Measurements from ENCODE around the gene BCCIP. TPM values are rescaled to one million over a fixed set of nuclear protein-coding genes. Genes with fewer than 3 reads are reported as not detected.

The BCCIP gene
- polyA plus RNA-seq, 1 donor (not counting 4 experiments of a cell fraction or from before 2014, with no cell fraction given) = 102 TPM

DNA sequence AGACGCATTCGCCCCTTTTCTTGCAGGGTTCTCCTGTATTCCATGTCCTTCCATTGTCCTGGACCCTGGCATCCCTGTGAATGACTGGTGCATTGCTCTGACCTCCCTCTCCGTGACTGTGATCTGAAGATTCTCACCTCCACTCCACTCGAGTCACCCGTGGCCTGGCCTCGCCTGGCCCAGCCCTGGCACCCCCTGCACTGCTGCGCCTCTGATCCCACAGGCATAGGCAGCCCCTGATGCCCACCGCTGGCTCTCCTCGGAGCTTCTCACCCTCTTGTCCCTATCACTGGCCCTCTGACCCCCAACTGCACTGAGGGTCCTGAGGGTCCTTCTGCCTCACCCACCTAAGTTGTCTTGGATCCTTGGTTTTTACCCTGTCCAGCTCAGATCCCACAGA lies 45.5 kb upstream of the BCCIP start:
- no peak overlapping the region for H3K4me3 ChIP-seq (ENCODE audit: control insufficient read depth in 2 of 3, extremely low read depth in 1 of 3, insufficient read depth in 2 of 3, low read depth in 1 of 3, low read length in 3 of 3)
- H3K36me3 ChIP-seq (ENCODE audit: control insufficient read depth in 2 of 2, extremely low read depth in 1 of 2, insufficient read depth in 2 of 2, low read length in 2 of 2) = no peaks in the 10 kb centered on the region
- dilution Hi-C loops (cut with MboI; ENCODE audit: extremely low pct_ligation_motif_present, low sequenced_read_pairs) = no loop called here
- no peak for FAIRE-seq
- no peaks in the 10 kb centered on the region for H3K79me2 ChIP-seq (ENCODE audit: control insufficient read depth, insufficient read depth, low read length)
- no peaks in the 10 kb centered on the region for H3K27me3 ChIP-seq (ENCODE audit: control insufficient read depth, extremely low read depth, insufficient read depth, low read length)
- H3K4me2 ChIP-seq (ENCODE audit: control insufficient read depth, extremely low read depth, insufficient read depth, low read depth, low read length) = no peak overlapping the region
- H3K4me1 ChIP-seq (ENCODE audit: control insufficient read depth, extremely low read depth, insufficient read depth, low read length) = no peaks in the 10 kb centered on the region
- no peak for TF ChIP-seq EZH2 (IDR thresholded peaks at IDR 0.05; ENCODE audit: low read length)
- TF ChIP-seq, protein P1, sequence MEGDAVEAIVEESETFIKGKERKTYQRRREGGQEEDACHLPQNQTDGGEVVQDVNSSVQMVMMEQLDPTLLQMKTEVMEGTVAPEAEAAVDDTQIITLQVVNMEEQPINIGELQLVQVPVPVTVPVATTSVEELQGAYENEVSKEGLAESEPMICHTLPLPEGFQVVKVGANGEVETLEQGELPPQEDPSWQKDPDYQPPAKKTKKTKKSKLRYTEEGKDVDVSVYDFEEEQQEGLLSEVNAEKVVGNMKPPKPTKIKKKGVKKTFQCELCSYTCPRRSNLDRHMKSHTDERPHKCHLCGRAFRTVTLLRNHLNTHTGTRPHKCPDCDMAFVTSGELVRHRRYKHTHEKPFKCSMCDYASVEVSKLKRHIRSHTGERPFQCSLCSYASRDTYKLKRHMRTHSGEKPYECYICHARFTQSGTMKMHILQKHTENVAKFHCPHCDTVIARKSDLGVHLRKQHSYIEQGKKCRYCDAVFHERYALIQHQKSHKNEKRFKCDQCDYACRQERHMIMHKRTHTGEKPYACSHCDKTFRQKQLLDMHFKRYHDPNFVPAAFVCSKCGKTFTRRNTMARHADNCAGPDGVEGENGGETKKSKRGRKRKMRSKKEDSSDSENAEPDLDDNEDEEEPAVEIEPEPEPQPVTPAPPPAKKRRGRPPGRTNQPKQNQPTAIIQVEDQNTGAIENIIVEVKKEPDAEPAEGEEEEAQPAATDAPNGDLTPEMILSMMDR (optimal IDR thresholded peaks at IDR 0.05 in 1 of 3, IDR thresholded peaks at IDR 0.05 in 1 of 3, conservative IDR thresholded peaks at IDR 0.05 in 1 of 3; ENCODE audit: extremely low read depth in 1 of 3, insufficient read depth in 2 of 3, low read length in 3 of 3) = no peak
- no peak for DNase-seq (ENCODE audit: low read depth, low spot score)
- H3K27ac ChIP-seq (ENCODE audit: control insufficient read depth, insufficient read depth, low read length) = no peak overlapping the region
- H4K20me1 ChIP-seq (ENCODE audit: control insufficient read depth, extremely low read depth, insufficient read depth, low read length) = no peaks in the 10 kb centered on the region
- no peak overlapping the region for H3K9ac ChIP-seq (ENCODE audit: control insufficient read depth, extremely low read depth, insufficient read depth, low read length)
- no peak overlapping the region for H2AFZ ChIP-seq (ENCODE audit: control insufficient read depth, low read length)
- H3K9me1 ChIP-seq (ENCODE audit: control insufficient read depth, extremely low read depth, insufficient read depth, low read length) = no peaks in the 10 kb centered on the region
- H3K9me3 ChIP-seq (ENCODE audit: control insufficient read depth, low read depth, low read length) = no peaks in the 10 kb centered on the region

DNA sequence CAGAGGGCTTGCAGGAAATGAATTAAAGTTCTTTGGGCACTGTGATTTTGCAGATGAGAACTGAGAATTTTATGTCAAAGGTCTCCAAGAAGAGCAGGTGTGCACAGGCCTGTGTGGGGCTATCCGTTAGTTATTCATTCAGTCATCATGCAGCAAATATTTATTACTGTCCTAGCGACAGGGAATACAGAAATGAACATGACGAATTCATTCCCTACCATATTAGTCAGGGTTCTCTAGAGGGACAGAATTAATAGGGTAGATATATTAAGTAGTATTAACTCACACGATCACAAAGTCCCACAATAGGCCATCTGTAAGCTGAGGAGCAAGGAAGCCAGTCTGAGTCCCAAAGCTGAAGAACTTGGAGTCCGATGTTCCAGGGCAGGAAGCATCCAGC lies 44.8 kb upstream of the BCCIP start:
- Histone ChIP-seq H3K79me2 (ENCODE audit: control insufficient read depth, insufficient read depth, low read length) (no peaks in the 10 kb centered on the region), H3K9me3 (ENCODE audit: control insufficient read depth, low read depth, low read length) (no peaks in the 10 kb centered on the region), H3K9ac (ENCODE audit: control insufficient read depth, extremely low read depth, insufficient read depth, low read length) (no peak overlapping the region), H3K9me1 (ENCODE audit: control insufficient read depth, extremely low read depth, insufficient read depth, low read length) (no peaks in the 10 kb centered on the region), H3K36me3 (ENCODE audit: control insufficient read depth in 2 of 2, extremely low read depth in 1 of 2, insufficient read depth in 2 of 2, low read length in 2 of 2) (no peaks in the 10 kb centered on the region), H4K20me1 (ENCODE audit: control insufficient read depth, extremely low read depth, insufficient read depth, low read length) (no peaks in the 10 kb centered on the region), H3K4me3 (ENCODE audit: control insufficient read depth in 2 of 3, extremely low read depth in 1 of 3, insufficient read depth in 2 of 3, low read depth in 1 of 3, low read length in 3 of 3) (no peak overlapping the region), H3K27ac (ENCODE audit: control insufficient read depth, insufficient read depth, low read length) (no peak overlapping the region), H3K27me3 (ENCODE audit: control insufficient read depth, extremely low read depth, insufficient read depth, low read length) (no peaks in the 10 kb centered on the region), H2AFZ (ENCODE audit: control insufficient read depth, low read length) (no peak overlapping the region), H3K4me1 (ENCODE audit: control insufficient read depth, extremely low read depth, insufficient read depth, low read length) (no peaks in the 10 kb centered on the region), H3K4me2 (ENCODE audit: control insufficient read depth, extremely low read depth, insufficient read depth, low read depth, low read length) (no peak overlapping the region)
- dilution Hi-C loops (cut with MboI; ENCODE audit: extremely low pct_ligation_motif_present, low sequenced_read_pairs) = no loop called here
- DNase-seq (ENCODE audit: low read depth, low spot score) (no peak), FAIRE-seq (no peak)
- TF ChIP-seq, protein P1 (optimal IDR thresholded peaks at IDR 0.05 in 1 of 3, IDR thresholded peaks at IDR 0.05 in 1 of 3, conservative IDR thresholded peaks at IDR 0.05 in 1 of 3; ENCODE audit: extremely low read depth in 1 of 3, insufficient read depth in 2 of 3, low read length in 3 of 3) = no peak
- no peak for TF ChIP-seq EZH2 (IDR thresholded peaks at IDR 0.05; ENCODE audit: low read length)
